HG03039 (cell line): ENCODE data around the gene ZNF358.

Experiments
- ATAC-seq: cut with Tn5 transposase; IDR thresholded peaks from one replicate; pipeline ENCODE4 v1.9.1; 2021; ENCODE audit warnings: mild to moderate bottlenecking, moderate library complexity; ENCODE audit not compliant: unreplicated experiment

ZNF358 gene

GRCh38 chr19:7519361-7520130 is 3.6 kb downstream of the ZNF358 start:
- no peak for ATAC-seq

GRCh38 chr19:7520131-7521051 is 4.5 kb downstream of the ZNF358 start:
- no peak for ATAC-seq

GRCh38 chr19:7521551-7522071 is 5.7 kb downstream of the ZNF358 start:
- no peak for ATAC-seq

- ATAC-seq, result peak; percentile 78
Observed at GRCh38 chr19:7522072-7522922, 6.4 kb downstream of the ZNF358 start, which contains the start of gene MCOLN1. MCOLN1 (plus strand) TSS chr19:7522624; CDS start chr19:7522751, 127 bp downstream.

- no peak for ATAC-seq
Observed at GRCh38 chr19:7522923-7523667, 7.2 kb downstream of the ZNF358 start.

GRCh38 chr19:7524523-7524922 is 8.6 kb downstream of the ZNF358 start:
- ATAC-seq, result no peak

GRCh38 chr19:7524992-7525739 is 9.3 kb downstream of the ZNF358 start:
- no peak for ATAC-seq

GRCh38 chr19:7526059-7526929 is 10.4 kb downstream of the ZNF358 start:
- no peak for ATAC-seq

- no peak for ATAC-seq
Observed at GRCh38 chr19:7527516-7528191, 11.8 kb downstream of the ZNF358 start.

GRCh38 chr19:7528192-7528519 is 12.3 kb downstream of the ZNF358 start:
- ATAC-seq, result no peak

- ATAC-seq, result no peak
Observed at GRCh38 chr19:7528522-7529245, 12.8 kb downstream of the ZNF358 start.

GRCh38 chr19:7529246-7529600 is 13.3 kb downstream of the ZNF358 start:
- ATAC-seq, result no peak

GRCh38 chr19:7529610-7530490 is 13.9 kb downstream of the ZNF358 start:
- ATAC-seq, result no peak

- no peak for ATAC-seq
Observed at GRCh38 chr19:7533281-7533885, 17.5 kb downstream of the ZNF358 start.

- ATAC-seq, result no peak
Observed at GRCh38 chr19:7533925-7534480, 18.1 kb downstream of the ZNF358 start.
